K562 (cell line): ENCODE measurements around the gene GKN1. TPM values are rescaled to one million over a fixed set of nuclear protein-coding genes. Genes with fewer than 3 reads are reported as not detected.

Experiments
- ATAC-seq: fragments of 200-7000 bp; cut with Tn5 transposase; 3 replicates; pipeline ENCODE4 v1.9.1; 2020; ENCODE audit warnings: moderate library complexity
- BruUV-seq: library from RNA; stranded (reverse); fragments of 400-500 nt; replicated peaks from 2 replicates; lab custom pipeline; 2021; lab: Mats Ljungman, UMichigan
- CTCF ChIA-PET: fragments of 300-600 bp; formaldehyde crosslinking; extraction: SDS; loops from one replicate; lab custom pipeline; 2021; ENCODE audit warnings: low intra/inter-chr PET ratio; lab: Yijun Ruan, JAX
- POLR2A ChIA-PET: fragments of 300-600, 350-650 bp; sonication (Branson Sonifier 250); formaldehyde crosslinking; extraction: SDS; loops from one replicate; lab custom pipeline; 2021; ENCODE audit warnings: antibody characterized with exemption, inconsistent platforms; lab: Yijun Ruan, JAX
- DNase-seq, 4 experiments: peaks; one replicate each; pipeline versions ENCODE4 v3.0.0 to v3.0.0-alpha.2; 2011 to 2018; ENCODE audit warnings: low spot score in 3 of 4, mixed read lengths in 3 of 4; ENCODE audit errors: extremely low read depth in 1 of 4
- FAIRE-seq: peaks from 2 replicates; lab custom pipeline; 2011; peaks lifted over from hg19 to GRCh38; lab: Jason Lieb, UNC
- H2AFZ ChIP-seq: 2 replicates; pipeline ENCODE4 v1.6.0; 2011; ENCODE audit warnings: low read depth, low read length, control low read depth, inconsistent platforms
- H3K27ac ChIP-seq: fragments of 200-600 bp; 3 replicates; pipeline ENCODE4 v1.8.0; 2011; ENCODE audit warnings: low read depth, mild to moderate bottlenecking, control low read depth, inconsistent platforms, low read length, moderate library complexity, mixed read lengths; ENCODE audit errors: extremely low read depth
- H3K27me3 ChIP-seq, 2 experiments: fragments of 300-600 bp in 1 of 2; 2 replicates in 1 of 2; 3 replicates in 1 of 2; pipeline versions ENCODE4 v1.6.0 to v1.8.0; 2011; ENCODE audit warnings: inconsistent platforms in 2 of 2, low read length in 2 of 2, mild to moderate bottlenecking in 1 of 2, mixed read lengths in 1 of 2, moderate library complexity in 1 of 2; ENCODE audit not compliant: control insufficient read depth in 2 of 2, insufficient read depth in 2 of 2
- H3K36me3 ChIP-seq: fragments of 300-600 bp; 3 replicates; pipeline ENCODE4 v1.8.0; 2011; ENCODE audit warnings: mild to moderate bottlenecking, low read length, inconsistent platforms; ENCODE audit not compliant: control insufficient read depth, insufficient read depth
- H3K4me1 ChIP-seq, 2 experiments: fragments of 200-600 bp in 1 of 2; replicated peaks in 1 of 2; 2 replicates in 1 of 2; 3 replicates in 1 of 2; pipeline versions ENCODE4 v1.5.1 to v1.8.0; 2011; ENCODE audit warnings: inconsistent platforms in 2 of 2, low read length in 2 of 2, mild to moderate bottlenecking in 1 of 2, mixed read lengths in 1 of 2, moderate library complexity in 1 of 2; ENCODE audit not compliant: control insufficient read depth in 2 of 2, insufficient read depth in 2 of 2
- H3K4me2 ChIP-seq: 2 replicates; pipeline ENCODE4 v1.6.1; 2011; ENCODE audit warnings: low read length, control low read depth, inconsistent platforms, mixed read lengths; ENCODE audit not compliant: insufficient read depth
- H3K4me3 ChIP-seq: fragments of 200-600 bp; sonication (generic), shearing (Covaris generic); 2 replicates; pipeline ENCODE4 v1.5.1; 2016; ENCODE audit warnings: control low read depth, inconsistent platforms
- H3K79me2 ChIP-seq: fragments of 200-600 bp; 3 replicates; pipeline ENCODE4 v1.8.0; 2011; ENCODE audit warnings: low read length, inconsistent platforms; ENCODE audit not compliant: control insufficient read depth, insufficient read depth
- H3K9ac ChIP-seq, 2 experiments: 2 replicates each; pipeline versions ENCODE4 v1.6.0 to v1.6.1; 2011; ENCODE audit warnings: low read depth in 2 of 2, low read length in 2 of 2, control low read depth in 1 of 2, inconsistent platforms in 1 of 2, mild to moderate bottlenecking in 1 of 2, mixed read lengths in 1 of 2; ENCODE audit not compliant: insufficient read depth in 1 of 2
- H3K9me1 ChIP-seq: one replicate; pipeline ENCODE4 v1.6.0; 2011; ENCODE audit warnings: inconsistent platforms, mild to moderate bottlenecking, low read length, moderate library complexity; ENCODE audit not compliant: control insufficient read depth, insufficient read depth
- H3K9me3 ChIP-seq: replicated peaks from 2 replicates; pipeline ENCODE4 v1.5.1; 2011; ENCODE audit warnings: low read depth, low read length, inconsistent platforms; ENCODE audit not compliant: control insufficient read depth, insufficient read depth
- H4K20me1 ChIP-seq: replicated peaks from 2 replicates; pipeline ENCODE4 v1.6.1; 2011; ENCODE audit warnings: low read length, inconsistent platforms, mixed read lengths; ENCODE audit not compliant: control insufficient read depth, insufficient read depth
- ATF4 ChIP-seq: fragments of 450-650 bp; formaldehyde crosslinking; IDR thresholded peaks from 2 replicates; pipeline ENCODE4 v1.4.0; 2022; ENCODE audit warnings: mild to moderate bottlenecking, moderate library complexity
- SIRT6 ChIP-seq: IDR thresholded peaks from one replicate; pipeline ENCODE4 v1.6.1; 2012; ENCODE audit warnings: low read depth, mild to moderate bottlenecking, control low read depth, inconsistent platforms, low read length, moderate library complexity
- ZNF316 ChIP-seq: fragments of 450-650 bp; IDR thresholded peaks from 2 replicates; pipeline ENCODE4 v1.6.1; 2016
- WGBS: fragments of 100-300 bp; shearing (Covaris generic); methylation state at CpG from one replicate; pipeline ENCODE4 v1.1.6; 2016; ENCODE audit warnings: low coverage, mixed read lengths; ENCODE audit not compliant: insufficient coverage; ENCODE audit errors: missing lambda C conversion rate; 5-methylcytosine and 5-hydroxymethylcytosine counted together
- in situ Hi-C: fragments of 300-500 bp; cut with MboI; formaldehyde crosslinking; loops from 4 replicates; pipeline ENCODE4 v1.15.0; 2018; ENCODE audit warnings: inconsistent platforms, mixed read lengths
- intact Hi-C: fragments of 100-400 bp; cut with micrococcal nuclease; formaldehyde crosslinking; loops from 2 replicates; pipeline ENCODE4 v1.14.2; 2022
- polyA plus RNA-seq, 8 experiments: library from polyadenylated mRNA; depleted of rRNA in 4 of 8; stranded (reverse) in 5 of 8; unstranded in 3 of 8; fragments of >200 nt; fragmentation: Nextera tagmentation in 2 of 8; fragmentation: Illumina TruSeq in 1 of 8; extraction: Ambion mirVana in 2 of 8; extraction: Trizol in 1 of 8; gene quantifications; 2 replicates each; pipeline versions ENCODE4 v1.2.1 to v1.2.3, GENCODE V29; 2011 to 2014; ENCODE audit warnings: inconsistent platforms in 1 of 8, missing spikeins in 1 of 8
- total RNA-seq, 7 experiments: library from RNA; depleted of rRNA in 6 of 7; stranded (reverse); fragments of >200 nt in 6 of 7; fragmentation: Illumina TruSeq in 2 of 7; extraction: Trizol in 2 of 7; gene quantifications; 2 replicates each; pipeline versions ENCODE4 v1.2.1 to v1.2.3, GENCODE V29; 2011 to 2021; ENCODE audit warnings: low replicate concordance in 1 of 7

GKN1 gene
- total and polyA plus RNA-seq, 9 of the 15 experiments (the other 6 are each of a cell fraction or from before 2014, with no cell fraction given), result not detected

DNA sequence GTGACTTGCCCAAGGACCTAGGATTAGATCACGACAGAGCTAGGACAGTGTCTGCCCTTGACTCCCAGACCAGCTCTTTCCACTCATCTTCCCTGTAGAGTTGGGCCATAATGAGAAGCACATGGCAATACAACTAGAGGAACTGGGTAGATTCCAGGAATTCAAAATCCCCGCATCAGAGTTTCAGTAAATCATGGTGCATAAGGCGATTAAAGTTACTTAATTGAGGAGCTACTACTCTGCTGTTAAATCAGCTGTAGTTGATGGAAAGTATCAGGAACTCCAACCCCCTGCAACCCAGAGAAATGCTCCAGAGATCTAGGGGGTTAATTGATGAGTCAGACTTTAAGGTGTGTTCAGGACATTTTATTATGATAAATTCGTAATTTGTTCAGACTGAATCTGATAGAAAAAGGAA is 44.3 kb downstream of the GKN1 start:
- Histone ChIP-seq H3K27me3 (peaks cover 14 to 18% of the 10 kb centered on the region in 2 experiments; a peak in 3 of 5 replicates), H2AFZ (no peak overlapping the region), H3K79me2 (no peaks in the 10 kb centered on the region), H3K27ac (no peak overlapping the region), H3K9ac (no peak overlapping the region), H3K4me2 (no peak overlapping the region), H3K9me3 (no peaks in the 10 kb centered on the region), H3K4me1 (peaks cover 2 to 3% of the 10 kb centered on the region in 2 experiments; a peak in 2 of 5 replicates), H3K9me1 (no peaks in the 10 kb centered on the region), H3K4me3 (no peak overlapping the region), H3K36me3 (no peaks in the 10 kb centered on the region), H4K20me1 (no peaks in the 10 kb centered on the region; the same call in 1 of the 2 replicates)
- no peak for DNase-seq
- no TSS peak for BruUV-seq
- in situ Hi-C loops, result no loop called here
- no peak for FAIRE-seq
- no peak for ATAC-seq
- WGBS, result 0% methylated on average over 4 of the region's 4 CpGs
- TF ChIP-seq SIRT6 (no peak), ZNF316 (0 out of 2 replicates have a peak, but pooled peaks have one; percentile 5), ATF4 (CRISPR knock-in tag) (no peak)
- intact Hi-C loops, result no loop called here
- CTCF ChIA-PET, result no interaction called here
- POLR2A ChIA-PET, result interaction anchor here (1.2 kb wide), 1 partner anchor 223 kb away, joined by 3 read pairs; no protein-coding TSS in a partner anchor
